ENCODE results near the gene SPATS1. TPM values are rescaled to one million over a fixed set of nuclear protein-coding genes. Genes with fewer than 3 reads are reported as not detected.

SPATS1 gene
- total and polyA plus RNA-seq, 3 donors from 2014 or later: 10.7 to 51.7 (median 13.1) TPM

GRCh38 chr6:44386364-44386928, 44.0 kb downstream of the SPATS1 start:
- TF ChIP-seq POLR2A (IDR thresholded peaks at IDR 0.05): no peak
- Histone ChIP-seq H3K9me3 (no peaks in the 10 kb centered on the region), H3K27ac (peak overlapping the region; percentile 95 to 99), H3K4me3 (peak overlapping the region; percentile 83 to 90), H3K36me3 (ENCODE audit: low read depth, missing control alignments) (no peaks in the 10 kb centered on the region), H3K4me1 (peaks cover 20% of the 10 kb centered on the region), H3K27me3 (no peaks in the 10 kb centered on the region)
- intact Hi-C loops (cut with DNase I; ENCODE audit: low total_unique reads): no loop called here
- DNase-seq: no peak
- WGBS, 2 donors: 33 to 64% methylated on average over 6 of the region's 6 CpGs

GRCh38 chr6:44386929-44387345, 44.5 kb downstream of the SPATS1 start:
- peak overlapping the region; percentile 83 to 90 for H3K4me3 ChIP-seq
- no peaks in the 10 kb centered on the region for H3K36me3 ChIP-seq (ENCODE audit: low read depth, missing control alignments)
- no peaks in the 10 kb centered on the region for H3K9me3 ChIP-seq
- H3K27me3 ChIP-seq: no peaks in the 10 kb centered on the region
- WGBS, 2 donors: 5 to 10% methylated on average over 8 of the region's 8 CpGs
- intact Hi-C loops (cut with DNase I; ENCODE audit: low total_unique reads): no loop called here
- H3K27ac ChIP-seq: peak overlapping the region; percentile 95 to 99
- DNase-seq: no peak
- peaks cover 20% of the 10 kb centered on the region for H3K4me1 ChIP-seq
- TF ChIP-seq CTCF (IDR thresholded peaks at IDR 0.05) (no peak), POLR2A (IDR thresholded peaks at IDR 0.05) (no peak)

GRCh38 chr6:44387346-44388134, 45.1 kb downstream of the SPATS1 start, which contains the start of gene CDC5L:
Gene CDC5L, plus strand, starts transcription at chr6:44387706. Its CDS starts 118 bp downstream, at chr6:44387824.
- peak within 1 kb of the TSS; percentile 95 to 99 for H3K27ac ChIP-seq
- peak; percentile 96 for DNase-seq
- no peaks in the 10 kb centered on the region for H3K9me3 ChIP-seq
- no peak for TF ChIP-seq CTCF (IDR thresholded peaks at IDR 0.05)
- peak; percentile 70 for TF ChIP-seq POLR2A (IDR thresholded peaks at IDR 0.05)
- peak within 1 kb of the TSS; percentile 83 to 90 for H3K4me3 ChIP-seq
- intact Hi-C loops (cut with DNase I; ENCODE audit: low total_unique reads): no loop called here
- no peaks in the 10 kb centered on the region for H3K27me3 ChIP-seq
- 1% methylated on average over 30 to 56 of the region's 56 CpGs for WGBS, 2 donors
- peaks cover 20% of the 10 kb centered on the region for H3K4me1 ChIP-seq
- H3K36me3 ChIP-seq (ENCODE audit: low read depth, missing control alignments): no peaks in the 10 kb centered on the region

GRCh38 chr6:44388135-44388487, 45.7 kb downstream of the SPATS1 start:
- Histone ChIP-seq H3K9me3 (no peaks in the 10 kb centered on the region), H3K36me3 (ENCODE audit: low read depth, missing control alignments) (no peaks in the 10 kb centered on the region), H3K4me3 (peak overlapping the region; percentile 83 to 90), H3K4me1 (peaks cover 20% of the 10 kb centered on the region), H3K27ac (peak overlapping the region; percentile 95 to 99), H3K27me3 (no peaks in the 10 kb centered on the region)
- WGBS, 2 donors: 0% methylated on average over 5 to 10 of the region's 10 CpGs
- intact Hi-C loops (cut with DNase I; ENCODE audit: low total_unique reads): no loop called here
- DNase-seq: no peak
- TF ChIP-seq POLR2A (IDR thresholded peaks at IDR 0.05): no peak
- no peak for TF ChIP-seq CTCF (IDR thresholded peaks at IDR 0.05)

GRCh38 chr6:44388887-44389286, 46.4 kb downstream of the SPATS1 start:
- Histone ChIP-seq H3K4me1 (peaks cover 20% of the 10 kb centered on the region), H3K27ac (peak overlapping the region in 1 of 2 donors; percentile 99), H3K9me3 (no peaks in the 10 kb centered on the region), H3K36me3 (ENCODE audit: low read depth, missing control alignments) (no peaks in the 10 kb centered on the region), H3K27me3 (no peaks in the 10 kb centered on the region), H3K4me3 (peak overlapping the region in 1 of 2 donors; percentile 90)
- intact Hi-C loops (cut with DNase I; ENCODE audit: low total_unique reads): no loop called here
- TF ChIP-seq POLR2A (IDR thresholded peaks at IDR 0.05): no peak
- no peak for TF ChIP-seq CTCF (IDR thresholded peaks at IDR 0.05)
- 18 to 32% methylated on average over 5 of the region's 5 CpGs for WGBS, 2 donors
- DNase-seq: no peak
